Endothelial cell of umbilical vein (primary cell): Measurements from ENCODE around the gene ZNF77. TPM values are rescaled to one million over a fixed set of nuclear protein-coding genes. Genes with fewer than 3 reads are reported as not detected.

Experiments
- BruUV-seq: library from RNA; stranded (reverse); fragments of 400-500 nt; replicated peaks from 2 replicates; lab custom pipeline; 2021; lab: Mats Ljungman, UMichigan
- CTCF ChIA-PET: fragments of 300-600, 350-600 bp; sonication (Branson Sonifier 250); formaldehyde crosslinking; loops from one replicate; lab custom pipeline; 2021; ENCODE audit warnings: antibody characterized with exemption, inconsistent platforms; lab: Charles Lee
- POLR2A ChIA-PET: fragments of 300-600, 350-600 bp; sonication (Branson Sonifier 250); formaldehyde crosslinking; loops from one replicate; lab custom pipeline; 2021; ENCODE audit warnings: antibody characterized with exemption, inconsistent platforms; lab: Charles Lee
- DNase-seq: peaks from one replicate; pipeline ENCODE4 v3.0.0-alpha.2; 2011; ENCODE audit warnings: low read depth, low spot score
- FAIRE-seq: peaks from 2 replicates; lab custom pipeline; 2011; peaks lifted over from hg19 to GRCh38; lab: Jason Lieb, UNC
- H2AFZ ChIP-seq: 2 replicates; pipeline ENCODE4 v1.6.0; 2012; ENCODE audit warnings: low read depth, low read length, control low read depth, inconsistent platforms
- H3K27ac ChIP-seq: 2 replicates; pipeline ENCODE4 v1.5.1; 2011; ENCODE audit warnings: low read depth, mild to moderate bottlenecking, control low read depth, low read length, moderate library complexity; ENCODE audit not compliant: insufficient read depth
- H3K27me3 ChIP-seq, 2 experiments: 2 replicates each; pipeline versions ENCODE4 v1.6.0 to v1.6.1; 2011; ENCODE audit warnings: low read length in 2 of 2, mixed read lengths in 1 of 2; ENCODE audit not compliant: control insufficient read depth in 2 of 2, insufficient read depth in 2 of 2
- H3K36me3 ChIP-seq, 2 experiments: 2 replicates in 1 of 2; 3 replicates in 1 of 2; pipeline ENCODE4 v1.5.1; 2011; ENCODE audit warnings: low read length in 2 of 2, mild to moderate bottlenecking in 1 of 2, moderate library complexity in 1 of 2; ENCODE audit not compliant: control insufficient read depth in 2 of 2, insufficient read depth in 2 of 2; ENCODE audit errors: extremely low read depth in 1 of 2
- H3K4me1 ChIP-seq: 3 replicates; pipeline ENCODE4 v1.5.1; 2011; ENCODE audit warnings: mild to moderate bottlenecking, low read length; ENCODE audit not compliant: control insufficient read depth, insufficient read depth; ENCODE audit errors: extremely low read depth
- H3K4me2 ChIP-seq: 2 replicates; pipeline ENCODE4 v1.6.1; 2011; ENCODE audit warnings: low read length, control low read depth, mixed read lengths; ENCODE audit not compliant: insufficient read depth
- H3K4me3 ChIP-seq, 3 experiments: fragments of 200-600 bp in 1 of 3; sonication (generic), shearing (Covaris generic) in 1 of 3; replicated peaks in 1 of 3; 2 replicates each; pipeline ENCODE4 v1.5.1; 2011 to 2016; ENCODE audit warnings: control low read depth in 3 of 3, low read length in 3 of 3, mild to moderate bottlenecking in 2 of 3, inconsistent platforms in 1 of 3, low read depth in 1 of 3, moderate library complexity in 1 of 3; ENCODE audit not compliant: insufficient read depth in 1 of 3
- H3K79me2 ChIP-seq: 2 replicates; pipeline ENCODE4 v1.6.0; 2012; ENCODE audit warnings: low read length, inconsistent platforms; ENCODE audit not compliant: control insufficient read depth, insufficient read depth
- H3K9ac ChIP-seq: replicated peaks from 2 replicates; pipeline ENCODE3; 2011; ENCODE audit warnings: low read length, control low read depth; ENCODE audit not compliant: insufficient read depth; ENCODE audit errors: extremely low read depth
- H3K9me1 ChIP-seq: replicated peaks from 3 replicates; pipeline ENCODE4 v1.6.0; 2011; ENCODE audit warnings: mild to moderate bottlenecking, low read length; ENCODE audit not compliant: control insufficient read depth, insufficient read depth; ENCODE audit errors: extremely low read depth
- H3K9me3 ChIP-seq: replicated peaks from 2 replicates; pipeline ENCODE4 v1.5.1; 2012; ENCODE audit warnings: low read length, inconsistent platforms; ENCODE audit not compliant: control insufficient read depth, insufficient read depth
- H4K20me1 ChIP-seq: replicated peaks from 2 replicates; pipeline ENCODE3; 2011; ENCODE audit warnings: mild to moderate bottlenecking, low read length; ENCODE audit not compliant: control insufficient read depth, insufficient read depth; ENCODE audit errors: extremely low read depth
- EZH2 ChIP-seq: IDR thresholded peaks from 2 replicates; pipeline ENCODE4 v1.6.1; 2012; ENCODE audit warnings: borderline replicate concordance, low read depth, mild to moderate bottlenecking, moderate library complexity, low read length, inconsistent platforms; ENCODE audit not compliant: severe bottlenecking
- FOS ChIP-seq: IDR thresholded peaks from 2 replicates; pipeline ENCODE4 v1.6.1; 2011; ENCODE audit warnings: mild to moderate bottlenecking, low read length, moderate library complexity, borderline replicate concordance; ENCODE audit not compliant: insufficient read depth
- GATA2 ChIP-seq: IDR thresholded peaks from 2 replicates; pipeline ENCODE4 v1.7.0; 2011; ENCODE audit warnings: low read depth, mild to moderate bottlenecking, moderate library complexity, mixed read lengths, low read length; ENCODE audit not compliant: insufficient read length, insufficient read depth
- JUN ChIP-seq: IDR thresholded peaks from 2 replicates; pipeline ENCODE4 v1.6.1; 2011; ENCODE audit warnings: borderline replicate concordance, low read depth; ENCODE audit not compliant: insufficient read length, insufficient read depth
- MYC ChIP-seq: IDR thresholded peaks from one replicate; pipeline ENCODE4 v1.6.1; 2011; ENCODE audit warnings: mild to moderate bottlenecking, low read depth, low read length
- POLR2A ChIP-seq: IDR thresholded peaks from 2 replicates; pipeline ENCODE4 v1.6.1; 2012; ENCODE audit warnings: low read depth, mild to moderate bottlenecking, control low read depth, low read length
- POLR2AphosphoS5 ChIP-seq: IDR thresholded peaks from 2 replicates; pipeline ENCODE4 v1.6.1; 2012; ENCODE audit warnings: low read depth, mild to moderate bottlenecking, control low read depth, low read length, moderate library complexity; ENCODE audit not compliant: insufficient read depth
- dilution Hi-C: fragments of 300-500 bp; cut with MboI; formaldehyde crosslinking; loops from one replicate; pipeline ENCODE4 v1.15.0; 2019; ENCODE audit warnings: low sequenced_read_pairs; ENCODE audit not compliant: extremely low pct_ligation_motif_present
- intact Hi-C: fragments of 100-400 bp; cut with micrococcal nuclease; formaldehyde crosslinking; loops from one replicate; pipeline ENCODE4 v1.10.0; 2022
- polyA plus RNA-seq, 4 experiments: library from polyadenylated mRNA; depleted of rRNA in 3 of 4; stranded (reverse) in 3 of 4; unstranded in 1 of 4; fragments of >200 nt; gene quantifications; 2 replicates each; pipeline versions ENCODE4 v1.2.1 to v1.2.3, GENCODE V29; 2011 to 2012; ENCODE audit warnings: missing spikeins in 1 of 4
- total RNA-seq: library from RNA; stranded (reverse); gene quantifications from 2 replicates; pipeline ENCODE4 v1.2.3, GENCODE V29; 2021
- TF ChIP-seq, protein P1 (sequence below): IDR thresholded peaks from 2 replicates; pipeline ENCODE4 v1.6.1; 2011; ENCODE audit not compliant: insufficient read depth, insufficient read length
- TF ChIP-seq, protein P2 (sequence below), 2 donors: IDR thresholded peaks; 1 replicate in 1 of 2; 2 replicates in 1 of 2; pipeline ENCODE4 v1.5.1; 2011; ENCODE audit warnings: low read length in 2 of 2, mild to moderate bottlenecking in 2 of 2, moderate library complexity in 2 of 2, control low read depth in 1 of 2, inconsistent platforms in 1 of 2, low read depth in 1 of 2; ENCODE audit not compliant: insufficient read depth in 1 of 2; ENCODE audit errors: extremely low read depth in 1 of 2

Gene ZNF77
- total and polyA plus RNA-seq, 2 donors (not counting 3 experiments of a cell fraction or from before 2014, with no cell fraction given): 5.9 to 10.2 TPM

DNA sequence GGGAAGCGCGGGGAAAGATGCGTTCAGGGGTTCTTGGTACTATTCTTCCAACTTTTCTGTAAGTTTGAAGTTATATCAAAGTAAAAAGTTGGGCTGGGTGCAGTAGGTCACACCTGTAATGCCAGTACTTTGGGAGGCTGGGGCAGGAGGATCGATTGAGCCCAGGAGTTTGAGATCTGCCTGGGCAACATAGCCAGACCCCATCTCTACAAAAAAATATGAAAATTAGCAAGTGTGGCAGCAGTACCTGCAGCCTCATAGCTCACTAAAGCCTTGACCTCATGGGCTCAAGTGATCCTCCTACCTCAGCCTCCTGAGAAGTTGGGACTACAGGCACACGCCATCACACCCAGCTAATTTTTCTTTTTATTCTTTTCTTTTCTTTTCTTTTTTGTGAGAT, 12.4 kb upstream of the ZNF77 start:
- no peak overlapping the region for H3K4me3 ChIP-seq
- H3K9me1 ChIP-seq: no peaks in the 10 kb centered on the region
- no peak overlapping the region for H3K4me2 ChIP-seq
- H3K9ac ChIP-seq: no peak overlapping the region
- H3K27ac ChIP-seq: no peak overlapping the region
- dilution Hi-C loops: no loop called here
- TF ChIP-seq GATA2: no peak
- TF ChIP-seq FOS: no peak
- TF ChIP-seq, protein P1, sequence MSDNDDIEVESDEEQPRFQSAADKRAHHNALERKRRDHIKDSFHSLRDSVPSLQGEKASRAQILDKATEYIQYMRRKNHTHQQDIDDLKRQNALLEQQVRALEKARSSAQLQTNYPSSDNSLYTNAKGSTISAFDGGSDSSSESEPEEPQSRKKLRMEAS: no peak
- TF ChIP-seq POLR2A: no peak
- TF ChIP-seq JUN: no peak
- TF ChIP-seq EZH2: no peak
- TF ChIP-seq, protein P2, sequence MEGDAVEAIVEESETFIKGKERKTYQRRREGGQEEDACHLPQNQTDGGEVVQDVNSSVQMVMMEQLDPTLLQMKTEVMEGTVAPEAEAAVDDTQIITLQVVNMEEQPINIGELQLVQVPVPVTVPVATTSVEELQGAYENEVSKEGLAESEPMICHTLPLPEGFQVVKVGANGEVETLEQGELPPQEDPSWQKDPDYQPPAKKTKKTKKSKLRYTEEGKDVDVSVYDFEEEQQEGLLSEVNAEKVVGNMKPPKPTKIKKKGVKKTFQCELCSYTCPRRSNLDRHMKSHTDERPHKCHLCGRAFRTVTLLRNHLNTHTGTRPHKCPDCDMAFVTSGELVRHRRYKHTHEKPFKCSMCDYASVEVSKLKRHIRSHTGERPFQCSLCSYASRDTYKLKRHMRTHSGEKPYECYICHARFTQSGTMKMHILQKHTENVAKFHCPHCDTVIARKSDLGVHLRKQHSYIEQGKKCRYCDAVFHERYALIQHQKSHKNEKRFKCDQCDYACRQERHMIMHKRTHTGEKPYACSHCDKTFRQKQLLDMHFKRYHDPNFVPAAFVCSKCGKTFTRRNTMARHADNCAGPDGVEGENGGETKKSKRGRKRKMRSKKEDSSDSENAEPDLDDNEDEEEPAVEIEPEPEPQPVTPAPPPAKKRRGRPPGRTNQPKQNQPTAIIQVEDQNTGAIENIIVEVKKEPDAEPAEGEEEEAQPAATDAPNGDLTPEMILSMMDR (IDR thresholded peaks at IDR 0.05; ENCODE audit: extremely low read depth in 1 of 2, insufficient read depth in 1 of 2, low read depth in 1 of 2, low read length in 2 of 2): no peak
- no peak for TF ChIP-seq POLR2AphosphoS5
- no peak for TF ChIP-seq MYC
- DNase-seq (no peak), FAIRE-seq (no peak)
- BruUV-seq: no TSS peak
- no peaks in the 10 kb centered on the region for H3K9me3 ChIP-seq
- no peaks in the 10 kb centered on the region for H3K4me1 ChIP-seq
- no peak overlapping the region for H2AFZ ChIP-seq
- H3K36me3 ChIP-seq: no peaks in the 10 kb centered on the region
- intact Hi-C loops: no loop called here
- POLR2A ChIA-PET: no interaction called here
- CTCF ChIA-PET: interaction anchor here (0.6 to 11.0 kb wide), 12 partner anchors 11 to 309 kb away, joined by 3 to 200 read pairs (median 4); no protein-coding TSS in a partner anchor
- no peaks in the 10 kb centered on the region for H4K20me1 ChIP-seq
- H3K27me3 ChIP-seq: no peaks in the 10 kb centered on the region
- H3K79me2 ChIP-seq: no peaks in the 10 kb centered on the region
